HCT116 (cell line): ENCODE data around the gene AADACL2. TPM values are rescaled to one million over a fixed set of nuclear protein-coding genes. Genes with fewer than 3 reads are reported as not detected.

Experiments used
- ATAC-seq: fragments of 200-7000 bp; cut with Tn5 transposase; 2 replicates; pipeline ENCODE4 v1.9.1; 2020; ENCODE audit warnings: mild to moderate bottlenecking, moderate library complexity
- BruUV-seq: library from RNA; stranded (reverse); fragments of 400-500 nt; replicated peaks from 2 replicates; lab custom pipeline; 2021; lab: Mats Ljungman, UMichigan
- CTCF ChIA-PET: fragments of 300-600 bp; sonication (Branson Sonifier 250); formaldehyde crosslinking; loops from one replicate; lab custom pipeline; 2021; ENCODE audit warnings: antibody characterized with exemption; lab: Charles Lee
- POLR2A ChIA-PET: fragments of 300-600, 350-600 bp; sonication (Branson Sonifier 250); formaldehyde crosslinking; loops from one replicate; lab custom pipeline; 2021; ENCODE audit warnings: antibody characterized with exemption; lab: Charles Lee
- RAD21 ChIA-PET, 2 experiments: fragments of 300-600 bp; sonication (Branson Sonifier 250); formaldehyde crosslinking; loops; one replicate each; lab custom pipeline; 2023; ENCODE audit warnings: low total read pairs in 2 of 2; ENCODE audit not compliant: uncharacterized antibody in 2 of 2, unreplicated experiment in 2 of 2, low non-redundant PET in 1 of 2; lab: Charles Lee
- DNase-seq: peaks from one replicate; pipeline ENCODE4 v3.0.0-alpha.2; 2010; ENCODE audit warnings: low read depth, low spot score
- H2AFZ ChIP-seq: fragments of 200-600 bp; shearing (Covaris generic), sonication (generic); 2 replicates; pipeline ENCODE4 v1.6.1; 2017; ENCODE audit warnings: low read depth, mixed run types, mixed read lengths, antibody characterized with exemption, low read length; ENCODE audit not compliant: poor library complexity, severe bottlenecking
- H3K27ac ChIP-seq: 2 replicates; pipeline ENCODE4 v1.5.1; 2012; ENCODE audit warnings: low read depth, low read length
- H3K27me3 ChIP-seq: fragments of 200-600 bp; sonication (generic); 2 replicates; pipeline ENCODE4 v1.6.1; 2016; ENCODE audit warnings: mixed run types, low read length, mixed read lengths; ENCODE audit not compliant: insufficient read depth
- H3K36me3 ChIP-seq, 2 experiments: fragments of 200-500 bp in 1 of 2; fragments of 200-600 bp in 1 of 2; sonication (Bioruptor generic) in 1 of 2; sonication (generic) in 1 of 2; 2 replicates each; pipeline versions ENCODE4 v1.5.1 to v1.6.1; 2014 to 2016; ENCODE audit warnings: low read length in 2 of 2, inconsistent platforms in 1 of 2, mixed read lengths in 1 of 2, mixed run types in 1 of 2; ENCODE audit not compliant: insufficient read depth in 2 of 2, control insufficient read depth in 1 of 2
- H3K4me1 ChIP-seq, 2 experiments: fragments of 200-600 bp in 1 of 2; sonication (generic) in 1 of 2; 2 replicates each; pipeline versions ENCODE4 v1.5.1 to v1.6.1; 2012 to 2017; ENCODE audit warnings: low read length in 2 of 2, inconsistent platforms in 1 of 2, mild to moderate bottlenecking in 1 of 2, mixed read lengths in 1 of 2, mixed run types in 1 of 2, moderate library complexity in 1 of 2; ENCODE audit not compliant: insufficient read depth in 2 of 2, control insufficient read depth in 1 of 2
- H3K4me2 ChIP-seq: fragments of 200-600 bp; sonication (generic); 2 replicates; pipeline ENCODE4 v1.6.1; 2017; ENCODE audit warnings: mixed run types, low read length, mixed read lengths
- H3K4me3 ChIP-seq, 2 experiments: fragments of 200-600 bp in 1 of 2; sonication (generic) in 1 of 2; replicated peaks in 1 of 2; 2 replicates each; pipeline ENCODE4 v1.5.1; 2011 to 2016; ENCODE audit warnings: low read length in 2 of 2, control low read depth in 1 of 2, low read depth in 1 of 2, mild to moderate bottlenecking in 1 of 2, mixed read lengths in 1 of 2, mixed run types in 1 of 2
- H3K79me2 ChIP-seq: fragments of 200-600 bp; sonication (generic); 2 replicates; pipeline ENCODE4 v1.6.1; 2017; ENCODE audit warnings: mild to moderate bottlenecking, mixed run types, low read length, moderate library complexity, mixed read lengths; ENCODE audit not compliant: insufficient read depth
- H3K9ac ChIP-seq: fragments of 200-600 bp; sonication (generic); 2 replicates; pipeline ENCODE4 v1.6.1; 2016; ENCODE audit warnings: low read length, mixed read lengths
- H3K9me2 ChIP-seq: fragments of 200-600 bp; sonication (generic), shearing (Covaris generic); 2 replicates; pipeline ENCODE4 v1.6.1; 2017; ENCODE audit warnings: mixed run types, mild to moderate bottlenecking, moderate library complexity; ENCODE audit not compliant: insufficient read depth
- H3K9me3 ChIP-seq, 2 experiments: fragments of 200-500 bp in 1 of 2; fragments of 200-600 bp in 1 of 2; sonication (Bioruptor generic) in 1 of 2; sonication (generic) in 1 of 2; 2 replicates each; pipeline ENCODE4 v1.6.1; 2014 to 2017; ENCODE audit warnings: low read length in 2 of 2, mixed read lengths in 2 of 2, inconsistent platforms in 1 of 2, low read depth in 1 of 2, mild to moderate bottlenecking in 1 of 2, mixed run types in 1 of 2, moderate library complexity in 1 of 2; ENCODE audit not compliant: control insufficient read depth in 1 of 2, insufficient read depth in 1 of 2
- H4K20me1 ChIP-seq: fragments of 200-600 bp; sonication (generic), shearing (Covaris generic); 2 replicates; pipeline ENCODE4 v1.6.1; 2017; ENCODE audit warnings: mixed run types, mild to moderate bottlenecking, moderate library complexity; ENCODE audit not compliant: insufficient read depth
- ATF3 ChIP-seq: IDR thresholded peaks from 2 replicates; pipeline ENCODE4 v1.6.1; 2012
- CBX3 ChIP-seq: IDR thresholded peaks from 2 replicates; pipeline ENCODE4 v1.6.1; 2012; ENCODE audit warnings: low read depth
- CEBPB ChIP-seq: IDR thresholded peaks from 2 replicates; pipeline ENCODE4 v1.6.1; 2012; ENCODE audit warnings: low read depth
- CTCF ChIP-seq, 3 experiments: fragments of 200-600 bp in 1 of 3; sonication (generic) in 1 of 3; IDR thresholded peaks in 2 of 3; conservative IDR thresholded peaks in 1 of 3; 2 replicates each; pipeline ENCODE4 v1.5.1; 2012 to 2017; ENCODE audit warnings: low read depth in 2 of 3, low read length in 2 of 3, antibody characterized with exemption in 1 of 3, borderline replicate concordance in 1 of 3, control low read depth in 1 of 3, mild to moderate bottlenecking in 1 of 3, mixed read lengths in 1 of 3, mixed run types in 1 of 3, moderate library complexity in 1 of 3; ENCODE audit not compliant: insufficient read depth in 1 of 3
- ELF1 ChIP-seq: IDR thresholded peaks from 2 replicates; pipeline ENCODE4 v1.6.1; 2012; ENCODE audit warnings: low read depth, borderline replicate concordance
- EZH2phosphoT487 ChIP-seq: fragments of 200-600 bp; IDR thresholded peaks from 2 replicates; pipeline ENCODE4 v1.6.1; 2018; ENCODE audit warnings: antibody characterized with exemption, borderline replicate concordance
- JUND ChIP-seq: IDR thresholded peaks from 2 replicates; pipeline ENCODE4 v1.6.1; 2012
- REST ChIP-seq: IDR thresholded peaks from 2 replicates; pipeline ENCODE4 v1.6.1; 2012; ENCODE audit warnings: low read depth
- SIN3A ChIP-seq: IDR thresholded peaks from 2 replicates; pipeline ENCODE4 v1.6.1; 2012; ENCODE audit warnings: low read depth
- SRF ChIP-seq: IDR thresholded peaks from 2 replicates; pipeline ENCODE4 v1.6.1; 2012; ENCODE audit warnings: low read depth
- TCF7L2 ChIP-seq: IDR thresholded peaks from 2 replicates; pipeline ENCODE4 v1.7.0; 2011; ENCODE audit warnings: borderline replicate concordance, inconsistent platforms; ENCODE audit not compliant: insufficient read depth, insufficient read length; ENCODE audit errors: extremely low read depth
- YY1 ChIP-seq: IDR thresholded peaks from 2 replicates; pipeline ENCODE4 v1.6.1; 2011; ENCODE audit warnings: low read length, low read depth, moderate library complexity, mild to moderate bottlenecking; ENCODE audit not compliant: insufficient replicate concordance; ENCODE audit errors: extremely low read depth
- ZBTB33 ChIP-seq: IDR thresholded peaks from 2 replicates; pipeline ENCODE4 v1.6.1; 2011; ENCODE audit warnings: mild to moderate bottlenecking, low read length, moderate library complexity; ENCODE audit not compliant: insufficient replicate concordance; ENCODE audit errors: extremely low read depth
- intact Hi-C: fragments of 100-400 bp; cut with micrococcal nuclease; formaldehyde crosslinking; loops from 2 replicates; pipeline ENCODE4 v1.10.0; 2022
- total RNA-seq: library from RNA; stranded (reverse); gene quantifications from one replicate; pipeline ENCODE4 v1.2.1, GENCODE V29; 2021; ENCODE audit not compliant: unreplicated experiment

The AADACL2 gene
- total RNA-seq, 1 experiment from 2014 or later, result not detected

- H3K9me2 ChIP-seq, result no peaks in the 10 kb centered on the region
- no peaks in the 10 kb centered on the region for H3K36me3 ChIP-seq
- intact Hi-C loops, result no loop called here
- H3K4me1 ChIP-seq, result no peaks in the 10 kb centered on the region
- H3K27ac ChIP-seq, result no peak overlapping the region
- no peaks in the 10 kb centered on the region for H3K27me3 ChIP-seq
- H3K4me3 ChIP-seq, result no peak overlapping the region
- ChIA-PET POLR2A (no interaction called here), CTCF (no interaction called here), RAD21 (no interaction called here)
- ATAC-seq (no peak), DNase-seq (no peak)
- BruUV-seq, result no TSS peak
- no peak overlapping the region for H3K9ac ChIP-seq
- H3K79me2 ChIP-seq, result no peaks in the 10 kb centered on the region
- H3K9me3 ChIP-seq, result no peaks in the 10 kb centered on the region
- no peak for TF ChIP-seq ELF1
- no peak for TF ChIP-seq ZBTB33
- no peak for TF ChIP-seq SRF
- TF ChIP-seq YY1, result no peak
- TF ChIP-seq REST, result no peak
- TF ChIP-seq JUND, result no peak
- no peak for TF ChIP-seq CEBPB
- TF ChIP-seq CTCF (IDR thresholded peaks at IDR 0.05 in 2 of 3, conservative IDR thresholded peaks at IDR 0.05 in 1 of 3; ENCODE audit: borderline replicate concordance in 1 of 3, insufficient read depth in 1 of 3, low read depth in 2 of 3, low read length in 2 of 3), result no peak
- no peak for TF ChIP-seq SIN3A
- TF ChIP-seq TCF7L2, result no peak
- no peak for TF ChIP-seq ATF3
- TF ChIP-seq EZH2phosphoT487, result no peak
- no peak for TF ChIP-seq CBX3
- H2AFZ ChIP-seq, result no peak overlapping the region
- no peaks in the 10 kb centered on the region for H4K20me1 ChIP-seq
- H3K4me2 ChIP-seq, result no peak overlapping the region
Measured at GRCh38 chr3:151688571-151688970, 45.2 kb upstream of the AADACL2 start.
